SK-N-SH (cell line): ENCODE measurements around the gene KRT20. TPM values are rescaled to one million over a fixed set of nuclear protein-coding genes. Genes with fewer than 3 reads are reported as not detected.

Source experiments
- CTCF ChIA-PET: fragments of 300-600, 350-600 bp; formaldehyde crosslinking; extraction: SDS; loops from one replicate; lab custom pipeline; 2021; lab: Yijun Ruan, JAX
- POLR2A ChIA-PET: fragments of 350-600 bp; sonication (Branson Sonifier 250); formaldehyde crosslinking; extraction: SDS; loops from one replicate; lab custom pipeline; 2020; ENCODE audit warnings: antibody characterized with exemption, inconsistent platforms; lab: Yijun Ruan, JAX
- DNase-seq: peaks from one replicate; pipeline ENCODE4 v3.0.0; 2012
- H2AFZ ChIP-seq: fragments of 200-600 bp; sonication (generic); 2 replicates; pipeline ENCODE4 v1.8.1; 2016; ENCODE audit warnings: antibody characterized with exemption, mild to moderate bottlenecking, low read depth
- H3F3A ChIP-seq: fragments of 200-600 bp; sonication (generic); replicated peaks from 2 replicates; pipeline ENCODE3; 2016; ENCODE audit warnings: antibody characterized with exemption, mild to moderate bottlenecking; ENCODE audit not compliant: insufficient read depth
- H3K27ac ChIP-seq, 2 experiments: fragments of 200-500 bp in 1 of 2; fragments of 200-600 bp in 1 of 2; sonication (Bioruptor generic) in 1 of 2; sonication (generic), shearing (Covaris generic) in 1 of 2; 2 replicates each; pipeline versions ENCODE4 v1.5.1 to v1.6.1; 2014 to 2016; ENCODE audit warnings: low read depth in 2 of 2, inconsistent platforms in 1 of 2, low read length in 1 of 2, mild to moderate bottlenecking in 1 of 2, mixed read lengths in 1 of 2
- H3K27me3 ChIP-seq: fragments of 200-600 bp; sonication (generic), shearing (Covaris generic); 2 replicates; pipeline ENCODE4 v1.6.1; 2016; ENCODE audit warnings: mixed run types; ENCODE audit not compliant: insufficient read depth
- H3K36me3 ChIP-seq, 2 experiments: fragments of 200-500 bp in 1 of 2; fragments of 200-600 bp in 1 of 2; sonication (Bioruptor generic) in 1 of 2; sonication (generic) in 1 of 2; replicated peaks in 1 of 2; 2 replicates each; pipeline versions ENCODE3 to v1.5.1; 2014 to 2016; ENCODE audit warnings: low read length in 1 of 2, mild to moderate bottlenecking in 1 of 2; ENCODE audit not compliant: insufficient read depth in 2 of 2, control insufficient read depth in 1 of 2
- H3K4me1 ChIP-seq, 2 experiments: fragments of 200-500 bp in 1 of 2; fragments of 200-600 bp in 1 of 2; sonication (Bioruptor generic) in 1 of 2; sonication (generic), shearing (Covaris generic) in 1 of 2; 2 replicates each; pipeline versions ENCODE4 v1.5.1 to v1.6.1; 2014 to 2016; ENCODE audit warnings: low read depth in 1 of 2, low read length in 1 of 2, mixed run types in 1 of 2; ENCODE audit not compliant: insufficient read depth in 2 of 2, control insufficient read depth in 1 of 2
- H3K4me2 ChIP-seq: fragments of 200-600 bp; sonication (generic), shearing (Covaris generic); 2 replicates; pipeline ENCODE4 v1.6.1; 2017; ENCODE audit warnings: mixed run types
- H3K4me3 ChIP-seq, 2 experiments: fragments of 200-500 bp in 1 of 2; fragments of 200-600 bp in 1 of 2; sonication (Bioruptor generic) in 1 of 2; sonication (generic), shearing (Covaris generic) in 1 of 2; 2 replicates each; pipeline versions ENCODE4 v1.5.1 to v1.8.1; 2014 to 2016; ENCODE audit warnings: low read depth in 2 of 2, inconsistent platforms in 1 of 2, low read length in 1 of 2, mild to moderate bottlenecking in 1 of 2, mixed read lengths in 1 of 2, moderate library complexity in 1 of 2
- H3K79me2 ChIP-seq: fragments of 200-600 bp; sonication (generic); 2 replicates; pipeline ENCODE4 v1.8.1; 2017; ENCODE audit warnings: mild to moderate bottlenecking; ENCODE audit not compliant: insufficient read depth
- H3K9ac ChIP-seq: fragments of 200-600 bp; sonication (generic); 2 replicates; pipeline ENCODE4 v1.6.1; 2017; ENCODE audit warnings: mixed run types
- H3K9me2 ChIP-seq: fragments of 200-600 bp; sonication (generic); 2 replicates; pipeline ENCODE4 v1.6.1; 2017; ENCODE audit warnings: mixed run types
- H3K9me3 ChIP-seq: fragments of 200-600 bp; sonication (generic); 2 replicates; pipeline ENCODE4 v1.6.1; 2017; ENCODE audit warnings: mixed run types, mild to moderate bottlenecking, moderate library complexity
- H4K20me1 ChIP-seq: fragments of 200-600 bp; sonication (generic); 2 replicates; pipeline ENCODE4 v1.6.1; 2017; ENCODE audit warnings: mild to moderate bottlenecking, mixed run types; ENCODE audit not compliant: insufficient read depth
- CHD2 ChIP-seq: fragments of 150-350 bp; IDR thresholded peaks from 2 replicates; pipeline ENCODE4 v1.6.1; 2018; ENCODE audit warnings: low read length; ENCODE audit not compliant: partially characterized antibody
- ELF1 ChIP-seq: IDR thresholded peaks from 2 replicates; pipeline ENCODE4 v1.4.0; 2012
- EZH2phosphoT487 ChIP-seq: fragments of 200-600 bp; sonication (generic); IDR thresholded peaks from 2 replicates; pipeline ENCODE4 v1.6.1; 2017; ENCODE audit warnings: low read depth, mixed run types, mild to moderate bottlenecking, antibody characterized with exemption, moderate library complexity, borderline replicate concordance
- GABPA ChIP-seq: IDR thresholded peaks from 2 replicates; pipeline ENCODE4 v1.4.0; 2012; ENCODE audit warnings: low read depth, mild to moderate bottlenecking
- GATA2 ChIP-seq: sonication (generic); formaldehyde crosslinking; IDR thresholded peaks from 2 replicates; pipeline ENCODE4 v1.5.0; 2020; ENCODE audit warnings: mild to moderate bottlenecking, missing genetic modification reagents
- IRF3 ChIP-seq: fragments of 150-350 bp; IDR thresholded peaks from 2 replicates; pipeline ENCODE4 v1.6.1; 2016; ENCODE audit warnings: mild to moderate bottlenecking, low read depth, low read length
- MAX ChIP-seq: IDR thresholded peaks from 2 replicates; pipeline ENCODE4 v1.4.0; 2012; ENCODE audit warnings: low read depth
- NFIC ChIP-seq: IDR thresholded peaks from 2 replicates; pipeline ENCODE4 v1.4.0; 2012; ENCODE audit warnings: borderline replicate concordance
- NRF1 ChIP-seq: IDR thresholded peaks from 2 replicates; pipeline ENCODE4 v1.6.1; 2012; ENCODE audit warnings: low read depth, mild to moderate bottlenecking, low read length
- RAD21 ChIP-seq: IDR thresholded peaks from 2 replicates; pipeline ENCODE4 v1.6.1; 2012; ENCODE audit warnings: mild to moderate bottlenecking, low read length
- RCOR1 ChIP-seq: fragments of 150-350 bp; IDR thresholded peaks from 2 replicates; pipeline ENCODE4 v1.6.1; 2017; ENCODE audit warnings: antibody characterized with exemption, low read length
- RFX5 ChIP-seq: IDR thresholded peaks from 2 replicates; pipeline ENCODE4 v1.6.1; 2012; ENCODE audit warnings: mild to moderate bottlenecking, improper control_type of control experiment, low read length
- SIN3A ChIP-seq: IDR thresholded peaks from 2 replicates; pipeline ENCODE4 v1.6.1; 2012; ENCODE audit warnings: low read depth, mild to moderate bottlenecking, low read length, moderate library complexity, borderline replicate concordance
- TCF12 ChIP-seq: IDR thresholded peaks from 2 replicates; pipeline ENCODE4 v1.4.0; 2012
- TEAD4 ChIP-seq: IDR thresholded peaks from 2 replicates; pipeline ENCODE4 v1.4.0; 2012; ENCODE audit warnings: mild to moderate bottlenecking, borderline replicate concordance; ENCODE audit not compliant: insufficient read depth
- YY1 ChIP-seq: IDR thresholded peaks from 2 replicates; pipeline ENCODE4 v1.4.0; 2012; ENCODE audit warnings: low read depth, mild to moderate bottlenecking
- ZBTB33 ChIP-seq: IDR thresholded peaks from 2 replicates; pipeline ENCODE4 v1.4.0; 2012; ENCODE audit warnings: low read depth, borderline replicate concordance
- WGBS: methylation state at CpG from one replicate; pipeline ENCODE4 v1.1.6; 2017; ENCODE audit warnings: low lambda C conversion rate; 5-methylcytosine and 5-hydroxymethylcytosine counted together
- polyA plus RNA-seq, 3 experiments: library from polyadenylated mRNA; depleted of rRNA; stranded (reverse); fragments of >200 nt; gene quantifications; 2 replicates each; pipeline ENCODE4 v1.2.3, GENCODE V29; 2012
- TF ChIP-seq, protein P1 (sequence below): fragments of 150-350 bp; IDR thresholded peaks from 2 replicates; pipeline ENCODE4 v1.6.1; 2017; ENCODE audit warnings: antibody characterized with exemption, low read length, low read depth, borderline replicate concordance
- TF ChIP-seq, protein P2 (sequence below): IDR thresholded peaks from 2 replicates; pipeline ENCODE4; 2012

Gene KRT20
- polyA plus RNA-seq, 1 of the 3 experiments (the other 2 are of a cell fraction): not detected

DNA sequence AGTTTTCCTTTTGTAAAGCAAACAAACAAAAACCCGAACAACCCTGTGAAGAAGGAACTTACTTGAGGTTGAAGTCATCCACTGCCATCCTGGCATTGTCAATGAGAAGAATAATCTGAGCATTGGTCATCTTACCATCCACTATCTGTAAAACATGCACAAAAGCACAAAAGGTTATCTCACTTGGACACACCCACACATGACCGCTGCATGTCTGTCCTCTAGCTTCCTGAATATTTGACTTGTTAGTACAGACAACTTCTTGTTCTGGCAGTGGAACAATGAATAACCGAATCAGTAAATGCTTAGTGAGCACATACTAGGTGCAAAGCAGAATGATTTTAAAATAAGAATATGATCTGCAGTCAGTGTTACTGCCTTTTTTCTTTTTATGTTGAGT lies 46.3 kb upstream of the KRT20 start:
- Histone ChIP-seq H3K36me3 (no peaks in the 10 kb centered on the region), H3K27ac (no peak overlapping the region)

GRCh38 chr17:40926341-40926740 lies 41.3 kb upstream of the KRT20 start:
- Histone ChIP-seq H3K9me3 (no peaks in the 10 kb centered on the region), H3K4me1 (no peaks in the 10 kb centered on the region; a peak in 1 of 4 replicates), H3K9me2 (no peaks in the 10 kb centered on the region), H3K27ac (no peak overlapping the region), H4K20me1 (no peaks in the 10 kb centered on the region), H3F3A (no peaks in the 10 kb centered on the region), H3K36me3 (no peaks in the 10 kb centered on the region), H3K79me2 (no peaks in the 10 kb centered on the region), H3K4me3 (no peak overlapping the region), H3K9ac (no peak overlapping the region), H3K27me3 (peaks cover 51% of the 10 kb centered on the region), H3K4me2 (0 out of 2 replicates have a peak overlapping the region, but pooled peaks have one; percentile 53), H2AFZ (no peak overlapping the region)
- WGBS: 13% methylated on average over 7 of the region's 8 CpGs
- no peak for TF ChIP-seq GABPA
- TF ChIP-seq GATA2 (CRISPR knock-in tag): no peak
- TF ChIP-seq NRF1: no peak
- TF ChIP-seq YY1: no peak
- TF ChIP-seq TCF12: no peak
- TF ChIP-seq, protein P1, sequence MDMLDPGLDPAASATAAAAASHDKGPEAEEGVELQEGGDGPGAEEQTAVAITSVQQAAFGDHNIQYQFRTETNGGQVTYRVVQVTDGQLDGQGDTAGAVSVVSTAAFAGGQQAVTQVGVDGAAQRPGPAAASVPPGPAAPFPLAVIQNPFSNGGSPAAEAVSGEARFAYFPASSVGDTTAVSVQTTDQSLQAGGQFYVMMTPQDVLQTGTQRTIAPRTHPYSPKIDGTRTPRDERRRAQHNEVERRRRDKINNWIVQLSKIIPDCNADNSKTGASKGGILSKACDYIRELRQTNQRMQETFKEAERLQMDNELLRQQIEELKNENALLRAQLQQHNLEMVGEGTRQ: no peak
- TF ChIP-seq, protein P2, sequence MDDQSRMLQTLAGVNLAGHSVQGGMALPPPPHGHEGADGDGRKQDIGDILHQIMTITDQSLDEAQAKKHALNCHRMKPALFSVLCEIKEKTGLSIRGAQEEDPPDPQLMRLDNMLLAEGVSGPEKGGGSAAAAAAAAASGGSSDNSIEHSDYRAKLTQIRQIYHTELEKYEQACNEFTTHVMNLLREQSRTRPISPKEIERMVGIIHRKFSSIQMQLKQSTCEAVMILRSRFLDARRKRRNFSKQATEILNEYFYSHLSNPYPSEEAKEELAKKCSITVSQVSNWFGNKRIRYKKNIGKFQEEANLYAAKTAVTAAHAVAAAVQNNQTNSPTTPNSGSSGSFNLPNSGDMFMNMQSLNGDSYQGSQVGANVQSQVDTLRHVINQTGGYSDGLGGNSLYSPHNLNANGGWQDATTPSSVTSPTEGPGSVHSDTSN: no peak
- TF ChIP-seq EZH2phosphoT487: no peak
- TF ChIP-seq RCOR1: no peak
- TF ChIP-seq SIN3A: no peak
- no peak for TF ChIP-seq TEAD4
- TF ChIP-seq NFIC: no peak
- TF ChIP-seq CHD2: no peak
- TF ChIP-seq RAD21: no peak
- ChIA-PET CTCF (interaction anchor here (0.8 kb wide), 1 partner anchor 622 kb away, joined by 3 read pairs; no protein-coding TSS in a partner anchor), POLR2A (no interaction called here)
- no peak for DNase-seq

More for the DNA sequence above, 46.3 kb upstream of the KRT20 start:
- H3K4me3 ChIP-seq: no peak overlapping the region
- H3K4me2 ChIP-seq: no peak overlapping the region
- WGBS: 10% methylated on average over 3 of the region's 3 CpGs
- no peaks in the 10 kb centered on the region for H3F3A ChIP-seq
- H3K9me3 ChIP-seq: no peaks in the 10 kb centered on the region
- H3K27me3 ChIP-seq: peaks cover 70% of the 10 kb centered on the region
- H3K79me2 ChIP-seq: no peaks in the 10 kb centered on the region
- TF ChIP-seq ELF1 (no peak), MAX (no peak), IRF3 (no peak), RCOR1 (no peak), RFX5 (no peak), RAD21 (no peak), ZBTB33 (no peak), NFIC (no peak)
- no peaks in the 10 kb centered on the region for H3K4me1 ChIP-seq
- CTCF ChIA-PET: interaction anchor here (1.6 kb wide), 1 partner anchor 732 kb away, joined by 5 read pairs; no protein-coding TSS in a partner anchor
- no peak overlapping the region for H3K9ac ChIP-seq
- H2AFZ ChIP-seq: no peak overlapping the region
- no peaks in the 10 kb centered on the region for H3K9me2 ChIP-seq
- DNase-seq: no peak
- H4K20me1 ChIP-seq: no peaks in the 10 kb centered on the region
- POLR2A ChIA-PET: no interaction called here
